Muscle of leg (tissue), 11 donors: ENCODE results near the gene NTMT1. TPM values are rescaled to one million over a fixed set of nuclear protein-coding genes. Genes with fewer than 3 reads are reported as not detected.

ENCODE experiments used
- DNase-seq: peaks from one replicate; pipeline ENCODE4 v3.0.0; 2013
- H3K27ac ChIP-seq: one replicate; pipeline ENCODE4 v1.5.1; 2013; ENCODE audit warnings: mild to moderate bottlenecking, low read length, control low read depth
- H3K27me3 ChIP-seq: one replicate; pipeline ENCODE4 v1.6.1; 2013; ENCODE audit warnings: low read length; ENCODE audit not compliant: control insufficient read depth, insufficient read depth
- H3K36me3 ChIP-seq: one replicate; pipeline ENCODE4 v1.6.1; 2013; ENCODE audit warnings: low read length; ENCODE audit not compliant: control insufficient read depth, insufficient read depth
- H3K4me1 ChIP-seq: one replicate; pipeline ENCODE4 v1.6.1; 2013; ENCODE audit warnings: low read length; ENCODE audit not compliant: control insufficient read depth, insufficient read depth
- H3K4me3 ChIP-seq: one replicate; pipeline ENCODE4 v1.5.1; 2013; ENCODE audit warnings: low read length, control low read depth
- H3K9me3 ChIP-seq: replicated peaks from 2 replicates; pipeline ENCODE4 v1.6.1; 2013; ENCODE audit warnings: low read depth, low read length; ENCODE audit not compliant: control insufficient read depth
- WGBS: methylation state at CpG from one replicate; pipeline ENCODE4 v1.1.5; 2013; ENCODE audit warnings: missing lambda C conversion rate; ENCODE audit not compliant: insufficient coverage; 5-methylcytosine and 5-hydroxymethylcytosine counted together
- polyA plus RNA-seq, 8 donors: library from polyadenylated mRNA; unstranded; fragments of 120-200 nt; gene quantifications; one replicate each; pipeline versions ENCODE4 v1.2.1 to v1.2.3, GENCODE V29; 2013; ENCODE audit warnings: inconsistent platforms in 1 of 8, low replicate concordance in 1 of 8; ENCODE audit not compliant: insufficient read length in 8 of 8, insufficient read depth in 1 of 8
- total RNA-seq: library from RNA; stranded (reverse); fragments of 120-200 nt; gene quantifications from one replicate; pipeline ENCODE4 v1.2.4, GENCODE V29; 2013

NTMT1 gene
- total and polyA plus RNA-seq, 9 donors = 26.9 to 41.9 (median 38.9) TPM

- peaks cover 35% of the 10 kb centered on the region for H3K4me1 ChIP-seq
- no peak for DNase-seq
- H3K9me3 ChIP-seq = no peaks in the 10 kb centered on the region
- no peak overlapping the region for H3K4me3 ChIP-seq
- H3K27ac ChIP-seq = no peak overlapping the region
- no peaks in the 10 kb centered on the region for H3K36me3 ChIP-seq
- 53% methylated on average over 7 of the region's 19 CpGs for WGBS
- H3K27me3 ChIP-seq = no peaks in the 10 kb centered on the region
Observed at GRCh38 chr9:129613520-129614175, 12.3 kb upstream of the NTMT1 start.

DNA sequence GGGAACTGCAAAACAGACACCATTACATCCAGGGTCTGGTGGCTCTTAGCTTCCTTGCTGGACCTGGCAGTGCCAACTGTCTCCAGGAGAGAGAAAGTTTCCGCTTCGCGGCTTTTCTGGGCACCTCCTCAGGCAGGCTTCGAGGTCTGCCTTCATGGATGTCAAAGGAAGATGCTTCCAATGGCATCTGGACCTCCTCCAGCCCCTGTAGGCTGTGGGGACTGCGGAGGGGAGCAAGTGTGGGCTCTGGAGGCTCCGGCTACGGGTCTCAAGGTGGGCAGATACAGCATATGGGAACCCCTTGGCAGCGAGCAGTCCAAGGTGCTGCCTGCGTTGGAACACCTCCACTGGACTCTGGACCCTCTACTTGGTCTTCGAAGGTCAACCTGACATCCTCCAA, 11.0 kb upstream of the NTMT1 start:
- Histone ChIP-seq H3K4me1 (peaks cover 30% of the 10 kb centered on the region), H3K9me3 (no peaks in the 10 kb centered on the region), H3K27ac (no peak overlapping the region), H3K36me3 (no peaks in the 10 kb centered on the region), H3K27me3 (peaks cover 7% of the 10 kb centered on the region), H3K4me3 (no peak overlapping the region)
- WGBS = 89% methylated on average over 6 of the region's 10 CpGs
- no peak for DNase-seq

DNA sequence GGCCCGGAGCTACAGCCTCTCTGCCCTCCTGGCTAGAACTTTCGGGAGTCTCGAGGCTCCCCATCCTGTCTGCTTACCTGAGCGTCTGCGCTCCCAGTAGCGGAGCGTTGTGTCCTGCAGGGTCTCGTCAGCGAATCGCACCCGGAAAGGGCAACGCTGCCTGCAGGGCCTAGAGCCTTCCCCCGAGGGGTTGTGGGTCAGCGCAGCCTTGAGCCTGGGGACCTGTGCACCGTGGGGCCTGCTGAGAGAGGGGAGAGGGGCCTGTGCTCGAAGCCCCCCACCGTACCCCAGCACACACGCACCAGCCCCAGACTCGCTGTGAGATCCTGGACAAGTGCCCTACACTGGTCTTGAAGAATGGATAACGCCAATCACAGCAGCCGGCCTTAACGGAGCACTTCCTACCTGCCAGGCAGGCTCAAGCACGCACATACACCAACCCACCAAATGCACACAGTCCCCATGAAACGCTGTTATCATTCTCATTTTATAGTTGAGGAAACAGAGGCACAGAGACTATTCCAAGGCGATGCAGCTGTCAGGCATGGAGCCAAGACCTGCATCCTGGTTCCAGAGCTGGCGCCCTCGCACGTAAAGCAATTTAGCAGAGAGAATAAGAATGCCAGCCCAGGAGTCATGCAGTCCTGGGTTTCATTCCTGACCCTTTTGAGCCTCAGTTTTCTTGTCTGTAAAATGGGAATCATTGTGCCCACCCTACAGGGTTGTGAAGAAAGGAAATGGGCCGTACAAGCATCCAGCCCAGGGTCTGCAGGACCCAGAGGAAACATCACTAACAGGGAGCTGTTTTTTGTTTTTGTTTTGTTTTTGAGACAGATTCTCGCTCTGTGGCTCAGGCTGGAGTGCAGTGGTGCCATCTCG, 10.3 kb upstream of the NTMT1 start:
- Histone ChIP-seq H3K4me3 (no peak overlapping the region), H3K9me3 (no peaks in the 10 kb centered on the region), H3K27me3 (peaks cover 11% of the 10 kb centered on the region), H3K27ac (no peak overlapping the region), H3K36me3 (no peaks in the 10 kb centered on the region), H3K4me1 (peaks cover 32% of the 10 kb centered on the region)
- 72% methylated on average over 26 of the region's 31 CpGs for WGBS
- no peak for DNase-seq

DNA sequence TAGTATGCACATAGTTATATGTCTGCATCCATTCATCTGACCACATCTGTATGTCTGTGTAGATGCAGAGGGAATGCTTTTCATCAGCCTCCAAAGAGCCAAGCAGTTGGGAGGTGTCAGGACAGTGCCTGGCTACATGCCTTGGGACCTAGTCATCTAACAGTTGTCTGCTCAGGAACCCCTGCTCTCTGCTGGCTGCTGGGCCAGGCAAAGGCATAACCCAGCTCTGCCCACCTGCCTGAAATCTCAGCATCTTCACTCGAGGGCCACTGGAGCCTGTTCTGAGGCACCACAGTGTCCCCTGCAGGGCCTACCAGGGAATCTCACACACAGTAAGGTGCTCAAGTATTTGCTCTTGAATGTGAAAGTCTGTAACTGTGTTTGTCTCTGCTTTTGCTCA, 8.8 kb upstream of the NTMT1 start:
- Histone ChIP-seq H3K27ac (no peak overlapping the region), H3K36me3 (no peaks in the 10 kb centered on the region), H3K4me1 (peaks cover 28% of the 10 kb centered on the region), H3K4me3 (no peak overlapping the region), H3K27me3 (peaks cover 24% of the 10 kb centered on the region), H3K9me3 (no peaks in the 10 kb centered on the region)
- DNase-seq = no peak
- no CpG with 5 or more reads among the region's 1 CpG for WGBS

DNA sequence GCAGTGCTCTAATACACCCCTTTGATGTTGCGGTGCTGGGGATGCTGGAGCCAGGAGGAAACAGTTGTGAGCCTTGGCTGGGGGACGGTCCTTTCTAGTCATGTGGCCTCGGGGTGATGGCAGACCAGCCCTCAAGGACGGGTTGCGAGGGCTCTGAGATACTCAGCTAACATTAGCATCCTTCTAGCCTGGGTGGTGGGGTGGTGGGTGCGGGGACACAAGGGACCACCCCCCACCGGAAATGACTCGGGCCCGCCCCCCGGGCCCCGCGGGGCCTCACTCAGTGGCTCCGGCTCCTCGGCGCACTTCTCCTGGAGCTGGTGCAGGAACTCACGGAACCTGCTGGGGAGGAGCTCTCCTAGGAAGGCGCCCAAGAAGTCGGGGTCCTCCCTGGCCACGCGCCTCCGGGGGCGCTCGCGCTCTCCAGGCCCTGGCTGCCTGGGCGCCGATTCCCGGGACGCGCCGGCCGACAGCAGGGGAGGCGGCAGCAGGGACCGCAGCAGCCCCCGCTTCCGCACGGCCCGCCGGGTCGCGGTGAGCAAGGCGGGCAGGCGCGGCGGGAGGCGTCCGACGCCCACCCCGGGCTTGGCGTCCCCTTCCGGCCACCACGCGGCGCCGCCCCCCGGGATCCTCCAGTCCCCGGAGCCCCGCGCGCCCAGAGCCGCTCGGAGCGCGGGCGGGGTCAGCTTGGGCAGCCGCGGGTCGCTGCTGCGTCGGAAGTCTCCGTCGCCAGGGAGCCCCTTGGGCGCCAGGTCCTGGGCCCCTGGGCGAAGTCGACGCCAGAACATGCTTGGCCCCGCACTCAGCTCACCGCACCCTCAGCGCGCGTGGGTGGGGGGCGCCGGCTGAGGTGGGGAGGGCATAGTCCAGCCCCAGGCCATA, 5.9 kb upstream of the NTMT1 start:
- Histone ChIP-seq H3K27ac (no peak overlapping the region), H3K4me3 (peak overlapping the region; percentile 45), H3K9me3 (no peaks in the 10 kb centered on the region), H3K27me3 (peaks cover 24% of the 10 kb centered on the region), H3K36me3 (no peaks in the 10 kb centered on the region), H3K4me1 (peaks cover 13% of the 10 kb centered on the region)
- DNase-seq = no peak
- under 1% methylated on average over 75 of the region's 82 CpGs for WGBS

DNA sequence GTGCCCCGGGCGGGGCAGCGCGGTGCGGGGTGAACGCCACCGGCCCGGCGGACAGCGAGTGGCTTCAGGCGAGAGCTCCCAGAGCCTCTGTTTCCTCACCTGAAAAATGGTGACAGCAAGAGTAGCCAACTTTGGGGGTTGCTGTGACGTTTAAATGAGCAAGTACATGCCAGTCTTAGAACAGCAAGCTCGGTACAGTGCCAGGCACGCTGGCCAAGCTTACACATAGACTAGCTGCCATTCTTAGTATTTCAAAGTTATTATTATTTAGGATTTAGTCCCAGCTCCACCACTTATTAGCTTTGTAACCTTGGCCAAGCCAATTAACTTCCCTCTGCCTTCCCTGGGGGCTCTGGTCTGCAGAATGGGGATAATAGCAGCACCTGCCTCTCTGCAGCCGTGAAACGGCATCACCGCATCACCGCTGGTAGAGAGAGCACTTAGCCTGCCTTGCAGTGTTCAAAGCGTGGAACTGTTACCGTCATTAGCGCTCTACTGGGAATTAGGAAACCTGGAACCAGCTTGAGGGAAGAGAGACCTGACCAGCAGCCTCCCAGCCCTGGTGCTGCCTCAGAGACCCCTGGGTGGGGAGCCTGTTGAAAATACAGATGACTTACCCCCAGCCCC, 5.2 kb upstream of the NTMT1 start, which contains the start of gene C9orf50:
TSS of gene C9orf50 (minus strand) at position 433 of the 627 bp plus-strand sequence. CDS start 527 bp downstream, outside the sequence.
- Histone ChIP-seq H3K4me3 (peak within 1 kb of the TSS; percentile 45), H3K4me1 (peaks cover 18% of the 10 kb centered on the region), H3K9me3 (no peaks in the 10 kb centered on the region), H3K27me3 (peaks cover 24% of the 10 kb centered on the region), H3K27ac (no peak within 1 kb of the TSS), H3K36me3 (no peaks in the 10 kb centered on the region)
- DNase-seq = no peak
- 15% methylated on average over 18 of the region's 21 CpGs for WGBS

- DNase-seq = no peak
- H3K27me3 ChIP-seq = peaks cover 24% of the 10 kb centered on the region
- no peak overlapping the region for H3K4me3 ChIP-seq
- no peak overlapping the region for H3K27ac ChIP-seq
- WGBS = 86% methylated on average over 2 of the region's 6 CpGs
- H3K9me3 ChIP-seq = no peaks in the 10 kb centered on the region
- H3K4me1 ChIP-seq = peaks cover 37% of the 10 kb centered on the region
- H3K36me3 ChIP-seq = no peaks in the 10 kb centered on the region
Observed at GRCh38 chr9:129623331-129623730, 2.6 kb upstream of the NTMT1 start.

GRCh38 chr9:129624168-129624759, 1.7 kb upstream of the NTMT1 start:
- Histone ChIP-seq H3K27me3 (peaks cover 23% of the 10 kb centered on the region), H3K4me1 (peaks cover 42% of the 10 kb centered on the region), H3K4me3 (no peak overlapping the region), H3K27ac (no peak overlapping the region), H3K36me3 (no peaks in the 10 kb centered on the region), H3K9me3 (no peaks in the 10 kb centered on the region)
- no peak for DNase-seq
- 60% methylated on average over 2 of the region's 12 CpGs for WGBS

- Histone ChIP-seq H3K36me3 (peaks cover 2% of the 10 kb centered on the region), H3K27ac (peak overlapping the region; percentile 91), H3K9me3 (no peaks in the 10 kb centered on the region), H3K4me1 (peaks cover 37% of the 10 kb centered on the region), H3K27me3 (peaks cover 16% of the 10 kb centered on the region), H3K4me3 (no peak overlapping the region)
- no peak for DNase-seq
- 43% methylated on average over 7 of the region's 9 CpGs for WGBS
Observed at GRCh38 chr9:129624947-129625346, 1.0 kb upstream of the NTMT1 start.
